Tibial nerve (tissue), 4 donors: ENCODE measurements around the gene PGC. TPM values are rescaled to one million over a fixed set of nuclear protein-coding genes. Genes with fewer than 3 reads are reported as not detected.

Experiments used
- DNase-seq, 2 donors: peaks; one replicate each; pipeline ENCODE4 v3.0.0-alpha.2; 2019; ENCODE audit warnings: low spot score in 2 of 2
- H3K27ac ChIP-seq, 4 donors: fragments of 200-600 bp; sonication (generic) in 3 of 4; one replicate each; pipeline ENCODE4 v1.5.1; 2017 to 2019; ENCODE audit warnings: mild to moderate bottlenecking in 1 of 4
- H3K27me3 ChIP-seq, 2 donors: fragments of 200-600 bp; sonication (generic) in 1 of 2; one replicate each; pipeline versions ENCODE4 v1.5.1 to v1.6.0; 2017 to 2019
- H3K36me3 ChIP-seq, 3 donors: fragments of 200-600 bp; sonication (generic); one replicate each; pipeline ENCODE4 v1.5.1; 2018 to 2019
- H3K4me1 ChIP-seq, 4 donors: fragments of 200-600 bp; sonication (generic) in 3 of 4; one replicate each; pipeline ENCODE4 v1.5.1; 2017 to 2019
- H3K4me3 ChIP-seq, 4 donors: fragments of 200-600 bp; sonication (generic) in 3 of 4; one replicate each; pipeline ENCODE4 v1.5.1; 2017 to 2019; ENCODE audit warnings: mild to moderate bottlenecking in 1 of 4, moderate library complexity in 1 of 4
- H3K9me3 ChIP-seq, 4 donors: fragments of 200-600 bp; sonication (generic) in 3 of 4; one replicate each; pipeline ENCODE4 v1.5.1; 2017 to 2019
- CTCF ChIP-seq, 5 experiments: fragments of 200-600 bp in 3 of 5; fragments of 450-650 bp in 2 of 5; sonication (generic) in 3 of 5; IDR thresholded peaks; one replicate each; pipeline ENCODE4 v1.5.1; 2016 to 2019; ENCODE audit warnings: antibody characterized with exemption in 5 of 5, mild to moderate bottlenecking in 3 of 5, moderate library complexity in 2 of 5
- EP300 ChIP-seq, 2 donors: sonication (generic); formaldehyde crosslinking; IDR thresholded peaks; one replicate each; pipeline ENCODE4 v1.6.1; 2017; ENCODE audit warnings: antibody characterized with exemption in 2 of 2, mild to moderate bottlenecking in 1 of 2
- POLR2A ChIP-seq, 2 donors: fragments of 450-650 bp; IDR thresholded peaks; one replicate each; pipeline ENCODE4 v1.6.1; 2017; ENCODE audit warnings: antibody characterized with exemption in 2 of 2, mild to moderate bottlenecking in 2 of 2, moderate library complexity in 2 of 2
- WGBS, 2 donors: methylation state at CpG; one replicate each; pipeline ENCODE4 v1.1.5; 2018; 5-methylcytosine and 5-hydroxymethylcytosine counted together
- total RNA-seq, 4 donors: library from RNA; depleted of rRNA; stranded (reverse); fragments of >200 nt; gene quantifications; one replicate each; pipeline ENCODE4 v1.1.0, GENCODE V29; 2016

The PGC gene
- total RNA-seq, 4 donors from 2014 or later, result not detected

- Histone ChIP-seq H3K4me1 (no peaks in the 10 kb centered on the region), H3K4me3 (no peak overlapping the region), H3K27me3 (no peaks in the 10 kb centered on the region), H3K9me3 (no peaks in the 10 kb centered on the region), H3K36me3 (no peaks in the 10 kb centered on the region), H3K27ac (no peak overlapping the region)
- DNase-seq, result no peak
- 78 to 92% methylated on average over 2 to 3 of the region's 3 CpGs for WGBS, 2 donors
- TF ChIP-seq CTCF (IDR thresholded peaks at IDR 0.05), result no peak
- no peak for TF ChIP-seq POLR2A (IDR thresholded peaks at IDR 0.05)
Measured at GRCh38 chr6:41748542-41748941, 1.3 kb upstream of the PGC start.

- Histone ChIP-seq H3K4me3 (no peak overlapping the region), H3K27me3 (no peaks in the 10 kb centered on the region), H3K4me1 (no peaks in the 10 kb centered on the region), H3K36me3 (no peaks in the 10 kb centered on the region), H3K27ac (no peak overlapping the region), H3K9me3 (no peaks in the 10 kb centered on the region)
- TF ChIP-seq POLR2A (IDR thresholded peaks at IDR 0.05) (no peak), EP300 (IDR thresholded peaks at IDR 0.05) (no peak), CTCF (IDR thresholded peaks at IDR 0.05) (no peak)
- 87 to 90% methylated on average over 6 of the region's 6 CpGs for WGBS, 2 donors
- no peak for DNase-seq
Measured at GRCh38 chr6:41748102-41748477, 893 bp upstream of the PGC start.

- no peaks in the 10 kb centered on the region for H3K9me3 ChIP-seq
- H3K27ac ChIP-seq, result no peak overlapping the region
- H3K4me3 ChIP-seq, result no peak overlapping the region
- WGBS, 2 donors, result 82 to 90% methylated on average over 10 of the region's 10 CpGs
- H3K27me3 ChIP-seq, result no peaks in the 10 kb centered on the region
- no peak for TF ChIP-seq POLR2A (IDR thresholded peaks at IDR 0.05)
- TF ChIP-seq EP300 (IDR thresholded peaks at IDR 0.05), result no peak
- no peak for TF ChIP-seq CTCF (IDR thresholded peaks at IDR 0.05)
- no peaks in the 10 kb centered on the region for H3K36me3 ChIP-seq
- H3K4me1 ChIP-seq, result no peaks in the 10 kb centered on the region
- no peak for DNase-seq
Measured at GRCh38 chr6:41746107-41746506, 1.1 kb downstream of the PGC start.

- no peaks in the 10 kb centered on the region for H3K36me3 ChIP-seq
- H3K9me3 ChIP-seq, result no peaks in the 10 kb centered on the region
- H3K4me3 ChIP-seq, result no peak overlapping the region
- no peaks in the 10 kb centered on the region for H3K27me3 ChIP-seq
- TF ChIP-seq POLR2A (IDR thresholded peaks at IDR 0.05), result no peak
- no peak for TF ChIP-seq EP300 (IDR thresholded peaks at IDR 0.05)
- TF ChIP-seq CTCF (IDR thresholded peaks at IDR 0.05), result no peak
- no peak overlapping the region for H3K27ac ChIP-seq
- no peak for DNase-seq
- no peaks in the 10 kb centered on the region for H3K4me1 ChIP-seq
- WGBS, 2 donors, result 70 to 82% methylated on average over 7 of the region's 7 CpGs
Measured at GRCh38 chr6:41744236-41744787, 2.9 kb downstream of the PGC start.

GRCh38 chr6:41743406-41744235, 3.6 kb downstream of the PGC start:
- Histone ChIP-seq H3K27ac (no peak overlapping the region), H3K36me3 (no peaks in the 10 kb centered on the region), H3K4me1 (no peaks in the 10 kb centered on the region), H3K9me3 (no peaks in the 10 kb centered on the region), H3K4me3 (no peak overlapping the region), H3K27me3 (no peaks in the 10 kb centered on the region)
- no peak for DNase-seq
- TF ChIP-seq EP300 (IDR thresholded peaks at IDR 0.05) (no peak), POLR2A (IDR thresholded peaks at IDR 0.05) (no peak), CTCF (IDR thresholded peaks at IDR 0.05) (no peak)
- 80 to 86% methylated on average over 5 to 6 of the region's 6 CpGs for WGBS, 2 donors
